Endothelial cell of umbilical vein (primary cell): Measurements from ENCODE around the gene UBASH3B. TPM values are rescaled to one million over a fixed set of nuclear protein-coding genes. Genes with fewer than 3 reads are reported as not detected.

Experiments used
- BruUV-seq: library from RNA; stranded (reverse); fragments of 400-500 nt; replicated peaks from 2 replicates; lab custom pipeline; 2021; lab: Mats Ljungman, UMichigan
- CTCF ChIA-PET: fragments of 300-600, 350-600 bp; sonication (Branson Sonifier 250); formaldehyde crosslinking; loops from one replicate; lab custom pipeline; 2021; ENCODE audit warnings: antibody characterized with exemption, inconsistent platforms; lab: Charles Lee
- POLR2A ChIA-PET: fragments of 300-600, 350-600 bp; sonication (Branson Sonifier 250); formaldehyde crosslinking; loops from one replicate; lab custom pipeline; 2021; ENCODE audit warnings: antibody characterized with exemption, inconsistent platforms; lab: Charles Lee
- DNase-seq: peaks from one replicate; pipeline ENCODE4 v3.0.0-alpha.2; 2011; ENCODE audit warnings: low read depth, low spot score
- FAIRE-seq: peaks from 2 replicates; lab custom pipeline; 2011; peaks lifted over from hg19 to GRCh38; lab: Jason Lieb, UNC
- H2AFZ ChIP-seq: 2 replicates; pipeline ENCODE4 v1.6.0; 2012; ENCODE audit warnings: low read depth, low read length, control low read depth, inconsistent platforms
- H3K27ac ChIP-seq: 2 replicates; pipeline ENCODE4 v1.5.1; 2011; ENCODE audit warnings: low read depth, mild to moderate bottlenecking, control low read depth, low read length, moderate library complexity; ENCODE audit not compliant: insufficient read depth
- H3K27me3 ChIP-seq, 2 experiments: 2 replicates each; pipeline versions ENCODE4 v1.6.0 to v1.6.1; 2011; ENCODE audit warnings: low read length in 2 of 2, mixed read lengths in 1 of 2; ENCODE audit not compliant: control insufficient read depth in 2 of 2, insufficient read depth in 2 of 2
- H3K36me3 ChIP-seq, 2 experiments: 2 replicates in 1 of 2; 3 replicates in 1 of 2; pipeline ENCODE4 v1.5.1; 2011; ENCODE audit warnings: low read length in 2 of 2, mild to moderate bottlenecking in 1 of 2, moderate library complexity in 1 of 2; ENCODE audit not compliant: control insufficient read depth in 2 of 2, insufficient read depth in 2 of 2; ENCODE audit errors: extremely low read depth in 1 of 2
- H3K4me1 ChIP-seq: 3 replicates; pipeline ENCODE4 v1.5.1; 2011; ENCODE audit warnings: mild to moderate bottlenecking, low read length; ENCODE audit not compliant: control insufficient read depth, insufficient read depth; ENCODE audit errors: extremely low read depth
- H3K4me2 ChIP-seq: 2 replicates; pipeline ENCODE4 v1.6.1; 2011; ENCODE audit warnings: low read length, control low read depth, mixed read lengths; ENCODE audit not compliant: insufficient read depth
- H3K4me3 ChIP-seq, 3 experiments: fragments of 200-600 bp in 1 of 3; sonication (generic), shearing (Covaris generic) in 1 of 3; replicated peaks in 1 of 3; 2 replicates each; pipeline ENCODE4 v1.5.1; 2011 to 2016; ENCODE audit warnings: control low read depth in 3 of 3, low read length in 3 of 3, mild to moderate bottlenecking in 2 of 3, inconsistent platforms in 1 of 3, low read depth in 1 of 3, moderate library complexity in 1 of 3; ENCODE audit not compliant: insufficient read depth in 1 of 3
- H3K79me2 ChIP-seq: 2 replicates; pipeline ENCODE4 v1.6.0; 2012; ENCODE audit warnings: low read length, inconsistent platforms; ENCODE audit not compliant: control insufficient read depth, insufficient read depth
- H3K9ac ChIP-seq: replicated peaks from 2 replicates; pipeline ENCODE3; 2011; ENCODE audit warnings: low read length, control low read depth; ENCODE audit not compliant: insufficient read depth; ENCODE audit errors: extremely low read depth
- H3K9me1 ChIP-seq: replicated peaks from 3 replicates; pipeline ENCODE4 v1.6.0; 2011; ENCODE audit warnings: mild to moderate bottlenecking, low read length; ENCODE audit not compliant: control insufficient read depth, insufficient read depth; ENCODE audit errors: extremely low read depth
- H3K9me3 ChIP-seq: replicated peaks from 2 replicates; pipeline ENCODE4 v1.5.1; 2012; ENCODE audit warnings: low read length, inconsistent platforms; ENCODE audit not compliant: control insufficient read depth, insufficient read depth
- H4K20me1 ChIP-seq: replicated peaks from 2 replicates; pipeline ENCODE3; 2011; ENCODE audit warnings: mild to moderate bottlenecking, low read length; ENCODE audit not compliant: control insufficient read depth, insufficient read depth; ENCODE audit errors: extremely low read depth
- EZH2 ChIP-seq: IDR thresholded peaks from 2 replicates; pipeline ENCODE4 v1.6.1; 2012; ENCODE audit warnings: borderline replicate concordance, low read depth, mild to moderate bottlenecking, moderate library complexity, low read length, inconsistent platforms; ENCODE audit not compliant: severe bottlenecking
- FOS ChIP-seq: IDR thresholded peaks from 2 replicates; pipeline ENCODE4 v1.6.1; 2011; ENCODE audit warnings: mild to moderate bottlenecking, low read length, moderate library complexity, borderline replicate concordance; ENCODE audit not compliant: insufficient read depth
- GATA2 ChIP-seq: IDR thresholded peaks from 2 replicates; pipeline ENCODE4 v1.7.0; 2011; ENCODE audit warnings: low read depth, mild to moderate bottlenecking, moderate library complexity, mixed read lengths, low read length; ENCODE audit not compliant: insufficient read length, insufficient read depth
- JUN ChIP-seq: IDR thresholded peaks from 2 replicates; pipeline ENCODE4 v1.6.1; 2011; ENCODE audit warnings: borderline replicate concordance, low read depth; ENCODE audit not compliant: insufficient read length, insufficient read depth
- MYC ChIP-seq: IDR thresholded peaks from one replicate; pipeline ENCODE4 v1.6.1; 2011; ENCODE audit warnings: mild to moderate bottlenecking, low read depth, low read length
- POLR2A ChIP-seq: IDR thresholded peaks from 2 replicates; pipeline ENCODE4 v1.6.1; 2012; ENCODE audit warnings: low read depth, mild to moderate bottlenecking, control low read depth, low read length
- POLR2AphosphoS5 ChIP-seq: IDR thresholded peaks from 2 replicates; pipeline ENCODE4 v1.6.1; 2012; ENCODE audit warnings: low read depth, mild to moderate bottlenecking, control low read depth, low read length, moderate library complexity; ENCODE audit not compliant: insufficient read depth
- dilution Hi-C: fragments of 300-500 bp; cut with MboI; formaldehyde crosslinking; loops from one replicate; pipeline ENCODE4 v1.15.0; 2019; ENCODE audit warnings: low sequenced_read_pairs; ENCODE audit not compliant: extremely low pct_ligation_motif_present
- intact Hi-C: fragments of 100-400 bp; cut with micrococcal nuclease; formaldehyde crosslinking; loops from one replicate; pipeline ENCODE4 v1.10.0; 2022
- polyA plus RNA-seq, 4 experiments: library from polyadenylated mRNA; depleted of rRNA in 3 of 4; stranded (reverse) in 3 of 4; unstranded in 1 of 4; fragments of >200 nt; gene quantifications; 2 replicates each; pipeline versions ENCODE4 v1.2.1 to v1.2.3, GENCODE V29; 2011 to 2012; ENCODE audit warnings: missing spikeins in 1 of 4
- total RNA-seq: library from RNA; stranded (reverse); gene quantifications from 2 replicates; pipeline ENCODE4 v1.2.3, GENCODE V29; 2021
- TF ChIP-seq, protein P1 (sequence below), 2 donors: IDR thresholded peaks; 1 replicate in 1 of 2; 2 replicates in 1 of 2; pipeline ENCODE4 v1.5.1; 2011; ENCODE audit warnings: low read length in 2 of 2, mild to moderate bottlenecking in 2 of 2, moderate library complexity in 2 of 2, control low read depth in 1 of 2, inconsistent platforms in 1 of 2, low read depth in 1 of 2; ENCODE audit not compliant: insufficient read depth in 1 of 2; ENCODE audit errors: extremely low read depth in 1 of 2
- TF ChIP-seq, protein P2 (sequence below): IDR thresholded peaks from 2 replicates; pipeline ENCODE4 v1.6.1; 2011; ENCODE audit not compliant: insufficient read depth, insufficient read length

UBASH3B gene
- total and polyA plus RNA-seq, 2 donors (not counting 3 experiments of a cell fraction or from before 2014, with no cell fraction given): 23.7 to 38.1 TPM

DNA sequence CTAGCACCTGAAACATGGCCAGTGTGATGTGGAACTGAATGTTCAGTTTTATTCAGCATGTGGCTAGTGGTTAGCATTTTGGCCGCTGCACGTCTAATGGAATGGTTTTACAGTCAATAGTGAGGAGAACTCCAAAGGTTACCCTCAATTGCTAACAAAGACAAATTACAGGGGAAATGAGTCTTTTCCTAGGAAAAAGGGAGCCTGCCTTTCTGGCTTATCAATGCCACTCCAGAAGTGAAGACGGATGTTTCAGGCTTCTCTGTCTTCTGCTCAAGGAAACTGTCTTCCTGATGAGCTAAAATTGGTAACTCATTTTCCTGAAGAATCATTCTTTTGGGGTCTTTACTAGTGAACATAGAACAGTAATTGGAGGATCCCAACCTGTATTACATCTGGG is 98.5 kb downstream of the UBASH3B start:
- peak overlapping the region; percentile 35 for H3K4me2 ChIP-seq
- H3K36me3 ChIP-seq: no peaks in the 10 kb centered on the region
- no peak overlapping the region for H3K4me3 ChIP-seq
- H4K20me1 ChIP-seq: no peaks in the 10 kb centered on the region
- H3K9ac ChIP-seq: no peak overlapping the region
- TF ChIP-seq POLR2AphosphoS5: peak; percentile 31
- no peak for TF ChIP-seq EZH2
- no peak for TF ChIP-seq POLR2A
- TF ChIP-seq, protein P1, sequence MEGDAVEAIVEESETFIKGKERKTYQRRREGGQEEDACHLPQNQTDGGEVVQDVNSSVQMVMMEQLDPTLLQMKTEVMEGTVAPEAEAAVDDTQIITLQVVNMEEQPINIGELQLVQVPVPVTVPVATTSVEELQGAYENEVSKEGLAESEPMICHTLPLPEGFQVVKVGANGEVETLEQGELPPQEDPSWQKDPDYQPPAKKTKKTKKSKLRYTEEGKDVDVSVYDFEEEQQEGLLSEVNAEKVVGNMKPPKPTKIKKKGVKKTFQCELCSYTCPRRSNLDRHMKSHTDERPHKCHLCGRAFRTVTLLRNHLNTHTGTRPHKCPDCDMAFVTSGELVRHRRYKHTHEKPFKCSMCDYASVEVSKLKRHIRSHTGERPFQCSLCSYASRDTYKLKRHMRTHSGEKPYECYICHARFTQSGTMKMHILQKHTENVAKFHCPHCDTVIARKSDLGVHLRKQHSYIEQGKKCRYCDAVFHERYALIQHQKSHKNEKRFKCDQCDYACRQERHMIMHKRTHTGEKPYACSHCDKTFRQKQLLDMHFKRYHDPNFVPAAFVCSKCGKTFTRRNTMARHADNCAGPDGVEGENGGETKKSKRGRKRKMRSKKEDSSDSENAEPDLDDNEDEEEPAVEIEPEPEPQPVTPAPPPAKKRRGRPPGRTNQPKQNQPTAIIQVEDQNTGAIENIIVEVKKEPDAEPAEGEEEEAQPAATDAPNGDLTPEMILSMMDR (IDR thresholded peaks at IDR 0.05; ENCODE audit: extremely low read depth in 1 of 2, insufficient read depth in 1 of 2, low read depth in 1 of 2, low read length in 2 of 2): no peak
- peak; percentile 33 for TF ChIP-seq FOS
- TF ChIP-seq, protein P2, sequence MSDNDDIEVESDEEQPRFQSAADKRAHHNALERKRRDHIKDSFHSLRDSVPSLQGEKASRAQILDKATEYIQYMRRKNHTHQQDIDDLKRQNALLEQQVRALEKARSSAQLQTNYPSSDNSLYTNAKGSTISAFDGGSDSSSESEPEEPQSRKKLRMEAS: no peak
- no peak for TF ChIP-seq MYC
- peak; percentile 82 for TF ChIP-seq GATA2
- TF ChIP-seq JUN: no peak
- H3K4me1 ChIP-seq: peaks cover 31% of the 10 kb centered on the region
- dilution Hi-C loops (no loop called here), intact Hi-C loops (loop anchor here (1.0 kb wide), 4 partner anchors 42 to 125 kb away; no protein-coding TSS in a partner anchor)
- H3K27ac ChIP-seq: no peak overlapping the region
- DNase-seq: peak; percentile 57
- H3K9me3 ChIP-seq: no peaks in the 10 kb centered on the region
- no peaks in the 10 kb centered on the region for H3K27me3 ChIP-seq
- ChIA-PET POLR2A (no interaction called here), CTCF (interaction anchor here (0.8 to 4.0 kb wide), 14 partner anchors 9 to 126 kb away, joined by 3 to 34 read pairs (median 5); partner anchors contain the start of gene UBASH3B)
- FAIRE-seq: peak; percentile 72
- peaks cover 3% of the 10 kb centered on the region for H3K79me2 ChIP-seq
- no peak overlapping the region for H2AFZ ChIP-seq
- no peaks in the 10 kb centered on the region for H3K9me1 ChIP-seq
- no TSS peak for BruUV-seq
